Cardiac muscle cell (in vitro differentiated cells and primary cell): ENCODE measurements around the gene BHLHA9. TPM values are rescaled to one million over a fixed set of nuclear protein-coding genes. Genes with fewer than 3 reads are reported as not detected.
A peak's percentile ranks its signal among the peaks of the same experiment; 100 is the strongest.

ENCODE experiments used
- DNase-seq, 2 donors: peaks; one replicate each; pipeline versions ENCODE4 v3.0.0 to v3.0.0-alpha.2; 2010 to 2017; ENCODE audit warnings: low read depth in 1 of 2, low spot score in 1 of 2
- H3K27ac ChIP-seq: fragments of 200-600 bp; sonication (generic); 2 replicates; pipeline ENCODE4 v1.5.1; 2016
- H3K27me3 ChIP-seq: fragments of 200-600 bp; sonication (generic); 2 replicates; pipeline ENCODE4 v1.6.0; 2016; ENCODE audit warnings: control low read depth
- H3K36me3 ChIP-seq: fragments of 200-600 bp; sonication (generic); 2 replicates; pipeline ENCODE4 v1.5.1; 2016; ENCODE audit warnings: control low read depth
- H3K4me1 ChIP-seq: fragments of 200-600 bp; sonication (generic); 2 replicates; pipeline ENCODE4 v1.8.1; 2017; ENCODE audit warnings: low read depth, mild to moderate bottlenecking, mixed run types
- H3K4me3 ChIP-seq: fragments of 200-600 bp; sonication (generic); 2 replicates; pipeline ENCODE4 v1.5.1; 2016; ENCODE audit warnings: mild to moderate bottlenecking
- H3K9me3 ChIP-seq: fragments of 200-600 bp; sonication (generic); 2 replicates; pipeline ENCODE4 v1.5.1; 2017; ENCODE audit warnings: low read depth, mild to moderate bottlenecking, control low read depth
- CTCF ChIP-seq: IDR thresholded peaks from 2 replicates; pipeline ENCODE4 v1.5.1; 2012; ENCODE audit warnings: low read depth, mild to moderate bottlenecking, low read length
- polyA plus RNA-seq: library from polyadenylated mRNA; unstranded; fragments of >200 nt; fragmentation: Nextera tagmentation; extraction: Ambion mirVana; gene quantifications from 2 replicates; pipeline ENCODE4 v1.2.1, GENCODE V29; 2016
- total RNA-seq: library from RNA; depleted of rRNA; stranded (reverse); fragments of >200 nt; gene quantifications from 2 replicates; pipeline ENCODE4 v1.2.3, GENCODE V29; 2016

The BHLHA9 gene
- total and polyA plus RNA-seq, 2 experiments from 2014 or later: 0.92 TPM; not detected in 1

- Histone ChIP-seq H3K36me3 (no peaks in the 10 kb centered on the region), H3K9me3 (no peaks in the 10 kb centered on the region), H3K4me1 (no peaks in the 10 kb centered on the region), H3K27me3 (no peaks in the 10 kb centered on the region), H3K27ac (no peak overlapping the region), H3K4me3 (no peak overlapping the region)
- TF ChIP-seq CTCF: no peak
- no peak for DNase-seq
Observed at GRCh38 chr17:1275205-1275961, 5.1 kb downstream of the BHLHA9 start.

GRCh38 chr17:1275962-1276736 is 5.9 kb downstream of the BHLHA9 start:
- Histone ChIP-seq H3K4me1 (no peaks in the 10 kb centered on the region), H3K4me3 (no peak overlapping the region), H3K36me3 (no peaks in the 10 kb centered on the region), H3K9me3 (no peaks in the 10 kb centered on the region), H3K27ac (no peak overlapping the region), H3K27me3 (no peaks in the 10 kb centered on the region)
- peak; percentile 59 to 83 for DNase-seq
- TF ChIP-seq CTCF: peak; percentile 80

GRCh38 chr17:1280652-1281051 is 10.4 kb downstream of the BHLHA9 start:
- Histone ChIP-seq H3K27me3 (no peaks in the 10 kb centered on the region), H3K9me3 (no peaks in the 10 kb centered on the region)

GRCh38 chr17:1286379-1287106 is 16.3 kb downstream of the BHLHA9 start:
- Histone ChIP-seq H3K27ac (no peak overlapping the region), H3K4me1 (no peaks in the 10 kb centered on the region), H3K27me3 (no peaks in the 10 kb centered on the region), H3K4me3 (no peak overlapping the region), H3K36me3 (no peaks in the 10 kb centered on the region), H3K9me3 (no peaks in the 10 kb centered on the region)
- TF ChIP-seq CTCF: no peak
- DNase-seq: no peak

More at GRCh38 chr17:1280652-1281051, 10.4 kb downstream of the BHLHA9 start:
- no peak overlapping the region for H3K27ac ChIP-seq
- H3K4me3 ChIP-seq: no peak overlapping the region
- no peak for TF ChIP-seq CTCF
- H3K36me3 ChIP-seq: no peaks in the 10 kb centered on the region
- no peak for DNase-seq
- H3K4me1 ChIP-seq: no peaks in the 10 kb centered on the region

- DNase-seq: no peak
- no peaks in the 10 kb centered on the region for H3K36me3 ChIP-seq
- no peak overlapping the region for H3K4me3 ChIP-seq
- no peaks in the 10 kb centered on the region for H3K9me3 ChIP-seq
- no peak for TF ChIP-seq CTCF
- H3K27ac ChIP-seq: no peak overlapping the region
- no peaks in the 10 kb centered on the region for H3K4me1 ChIP-seq
- no peaks in the 10 kb centered on the region for H3K27me3 ChIP-seq
Observed at GRCh38 chr17:1289695-1290094, 19.5 kb downstream of the BHLHA9 start.
